Measurements from ENCODE around the gene QSOX2. TPM values are rescaled to one million over a fixed set of nuclear protein-coding genes. Genes with fewer than 3 reads are reported as not detected.

The QSOX2 gene
- total and polyA plus RNA-seq, 4 donors, result 4.9 to 12.2 (median 10.3) TPM

GRCh38 chr9:136169495-136169894, 76.1 kb downstream of the QSOX2 start:
- Histone ChIP-seq H3K9ac (ENCODE audit: insufficient read depth in 1 of 2, low read length in 2 of 2) (no peak overlapping the region), H3K4me1 (ENCODE audit: control insufficient read depth in 5 of 5, insufficient read depth in 5 of 5, low read length in 5 of 5) (no peaks in the 10 kb centered on the region), H3K9me3 (ENCODE audit: control insufficient read depth in 4 of 4, insufficient read depth in 3 of 4, low read length in 3 of 4) (no peaks in the 10 kb centered on the region), H3K4me3 (no peak overlapping the region), H3K27me3 (ENCODE audit: control insufficient read depth in 3 of 3, insufficient read depth in 3 of 3, low read length in 2 of 3) (peaks cover 0 to 2% (median 0%) of the 10 kb centered on the region in 3 donors), H3K36me3 (ENCODE audit: control insufficient read depth in 4 of 4, insufficient read depth in 4 of 4, low read length in 4 of 4) (no peaks in the 10 kb centered on the region), H3K27ac (ENCODE audit: low read depth in 1 of 2, low read length in 1 of 2) (no peak overlapping the region)
- ATAC-seq (ENCODE audit: insufficient read depth, low FRiP score) (no peak), DNase-seq (no peak)
- WGBS, 2 donors, result 63 to 83% methylated on average over 6 of the region's 6 CpGs
- no peak for TF ChIP-seq CTCF (IDR thresholded peaks at IDR 0.05; ENCODE audit: control extremely low read depth, extremely low read depth)

DNA sequence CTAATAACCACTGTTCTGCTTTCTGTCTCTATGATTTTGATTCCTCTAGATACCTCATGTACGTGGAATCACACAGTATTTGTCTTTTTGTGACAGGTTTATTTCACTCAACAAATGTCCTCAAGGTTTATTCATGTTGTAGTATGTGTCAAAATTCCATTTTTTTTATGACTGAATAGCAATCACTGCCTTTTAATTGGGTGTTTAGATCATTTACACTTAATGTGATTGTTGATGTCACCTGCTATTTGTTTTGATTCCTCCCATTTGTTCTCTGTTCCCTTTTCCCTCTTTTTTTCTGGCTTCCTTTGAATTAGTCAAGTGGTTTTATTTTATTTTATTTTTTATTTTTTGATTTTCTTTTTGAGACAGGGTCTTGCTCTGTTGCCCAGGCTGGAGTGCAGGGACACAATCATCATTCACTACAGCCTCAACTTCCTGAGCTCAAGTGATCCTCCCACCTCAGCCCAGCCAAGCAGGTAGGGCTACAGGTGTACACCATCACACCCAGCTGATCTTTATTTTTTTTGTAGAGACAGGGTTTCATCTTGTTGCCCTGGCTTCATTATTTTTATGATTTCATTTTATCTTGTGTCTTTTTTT, 82.3 kb downstream of the QSOX2 start:
- DNase-seq (no peak), ATAC-seq (ENCODE audit: insufficient read depth, low FRiP score) (no peak)
- no peaks in the 10 kb centered on the region for H3K4me1 ChIP-seq (ENCODE audit: control insufficient read depth in 5 of 5, insufficient read depth in 5 of 5, low read length in 5 of 5)
- H3K4me3 ChIP-seq, result no peak overlapping the region
- TF ChIP-seq CTCF (IDR thresholded peaks at IDR 0.05; ENCODE audit: control extremely low read depth, extremely low read depth), result no peak
- H3K36me3 ChIP-seq (ENCODE audit: control insufficient read depth in 4 of 4, insufficient read depth in 4 of 4, low read length in 4 of 4), result no peaks in the 10 kb centered on the region
- 68 to 85% methylated on average over 1 of the region's 1 CpG for WGBS, 2 donors
- peaks cover 0 to 3% (median 0%) of the 10 kb centered on the region in 4 donors for H3K9me3 ChIP-seq (ENCODE audit: control insufficient read depth in 4 of 4, insufficient read depth in 3 of 4, low read length in 3 of 4)
- no peak overlapping the region for H3K9ac ChIP-seq (ENCODE audit: insufficient read depth in 1 of 2, low read length in 2 of 2)
- no peak overlapping the region for H3K27ac ChIP-seq (ENCODE audit: low read depth in 1 of 2, low read length in 1 of 2)
- H3K27me3 ChIP-seq (ENCODE audit: control insufficient read depth in 3 of 3, insufficient read depth in 3 of 3, low read length in 2 of 3), result peaks cover 0 to 10% (median 3%) of the 10 kb centered on the region in 3 donors

DNA sequence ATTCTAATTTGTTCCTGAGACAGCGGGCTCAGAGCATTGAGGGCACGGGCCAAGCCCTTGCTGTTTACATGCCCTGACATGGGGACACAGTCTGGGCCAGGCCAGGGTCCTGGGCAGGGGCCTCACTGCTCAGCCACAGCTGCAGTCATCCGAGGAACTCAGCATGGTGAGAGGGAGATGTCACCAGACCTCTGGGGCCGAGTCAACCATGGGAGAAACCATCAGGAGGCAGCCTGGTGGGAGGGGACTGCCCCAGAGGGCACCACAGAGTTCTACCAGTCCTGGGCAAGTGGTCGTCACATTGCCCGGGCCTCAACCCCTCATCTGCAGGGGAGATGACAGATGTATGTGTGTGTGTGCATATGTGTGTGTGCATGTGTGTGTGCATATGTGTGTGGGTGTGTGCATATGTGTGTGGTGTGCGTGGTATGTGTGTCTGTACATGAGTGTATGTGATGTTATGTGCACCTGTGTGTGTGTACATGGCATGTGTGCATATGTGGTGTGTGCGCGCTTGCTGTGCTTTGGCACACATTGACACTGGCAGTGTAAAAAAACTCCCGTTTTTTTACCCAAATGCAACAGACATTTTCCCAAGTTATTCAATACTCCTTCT, 84.5 kb downstream of the QSOX2 start:
- H3K9me3 ChIP-seq (ENCODE audit: control insufficient read depth in 4 of 4, insufficient read depth in 3 of 4, low read length in 3 of 4), result peaks cover 0 to 3% (median 0%) of the 10 kb centered on the region in 4 donors
- H3K4me3 ChIP-seq, result no peak overlapping the region
- H3K9ac ChIP-seq (ENCODE audit: insufficient read depth in 1 of 2, low read length in 2 of 2), result no peak overlapping the region
- DNase-seq (no peak), ATAC-seq (ENCODE audit: insufficient read depth, low FRiP score) (no peak)
- TF ChIP-seq CTCF (IDR thresholded peaks at IDR 0.05; ENCODE audit: control extremely low read depth, extremely low read depth), result no peak
- no peak overlapping the region for H3K27ac ChIP-seq (ENCODE audit: low read depth in 1 of 2, low read length in 1 of 2)
- no peaks in the 10 kb centered on the region for H3K36me3 ChIP-seq (ENCODE audit: control insufficient read depth in 4 of 4, insufficient read depth in 4 of 4, low read length in 4 of 4)
- WGBS, 2 donors, result 66 to 77% methylated on average over 10 of the region's 10 CpGs
- no peaks in the 10 kb centered on the region for H3K4me1 ChIP-seq (ENCODE audit: control insufficient read depth in 5 of 5, insufficient read depth in 5 of 5, low read length in 5 of 5)
- H3K27me3 ChIP-seq (ENCODE audit: control insufficient read depth in 3 of 3, insufficient read depth in 3 of 3, low read length in 2 of 3), result peaks cover 0 to 11% (median 5%) of the 10 kb centered on the region in 3 donors
